Measurements from ENCODE around the gene UQCC2.

DNA sequence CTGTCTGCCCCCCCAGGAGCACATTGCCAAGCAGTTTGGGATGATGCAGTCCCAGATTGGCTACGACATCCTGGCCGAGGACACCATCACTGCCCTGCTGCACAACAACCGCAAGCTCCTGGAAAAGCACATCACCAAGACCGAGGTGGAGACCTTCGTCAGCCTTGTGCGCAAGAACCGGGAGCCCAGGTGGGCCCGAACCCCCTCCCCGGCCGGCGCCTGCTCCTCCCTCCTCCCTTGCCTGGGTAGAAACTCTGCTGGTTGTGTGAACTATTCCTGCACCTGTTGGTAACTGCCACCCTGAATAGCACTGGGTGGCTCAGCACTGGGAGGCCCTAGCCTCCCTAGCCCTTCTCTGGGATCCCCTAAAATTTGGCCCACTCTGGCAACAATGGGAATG lies 43.7 kb downstream of the UQCC2 start:
- TF ChIP-seq, protein P1, sequence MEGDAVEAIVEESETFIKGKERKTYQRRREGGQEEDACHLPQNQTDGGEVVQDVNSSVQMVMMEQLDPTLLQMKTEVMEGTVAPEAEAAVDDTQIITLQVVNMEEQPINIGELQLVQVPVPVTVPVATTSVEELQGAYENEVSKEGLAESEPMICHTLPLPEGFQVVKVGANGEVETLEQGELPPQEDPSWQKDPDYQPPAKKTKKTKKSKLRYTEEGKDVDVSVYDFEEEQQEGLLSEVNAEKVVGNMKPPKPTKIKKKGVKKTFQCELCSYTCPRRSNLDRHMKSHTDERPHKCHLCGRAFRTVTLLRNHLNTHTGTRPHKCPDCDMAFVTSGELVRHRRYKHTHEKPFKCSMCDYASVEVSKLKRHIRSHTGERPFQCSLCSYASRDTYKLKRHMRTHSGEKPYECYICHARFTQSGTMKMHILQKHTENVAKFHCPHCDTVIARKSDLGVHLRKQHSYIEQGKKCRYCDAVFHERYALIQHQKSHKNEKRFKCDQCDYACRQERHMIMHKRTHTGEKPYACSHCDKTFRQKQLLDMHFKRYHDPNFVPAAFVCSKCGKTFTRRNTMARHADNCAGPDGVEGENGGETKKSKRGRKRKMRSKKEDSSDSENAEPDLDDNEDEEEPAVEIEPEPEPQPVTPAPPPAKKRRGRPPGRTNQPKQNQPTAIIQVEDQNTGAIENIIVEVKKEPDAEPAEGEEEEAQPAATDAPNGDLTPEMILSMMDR (IDR thresholded peaks at IDR 0.05; ENCODE audit: low read length): no peak
- TF ChIP-seq EZH2 (IDR thresholded peaks at IDR 0.05; ENCODE audit: borderline replicate concordance, low read length): no peak
